Activated naive CD8-positive, alpha-beta T cell treated with anti-CD3 and anti-CD28 coated beads, Interleukin-2, amount 50 U/mL, for 24 hours (primary cell): ENCODE results near the gene ACP2.

Source experiments
- ATAC-seq: fragments of 150-1000 bp; cut with Tn5 transposase; one replicate; pipeline ENCODE4 v1.10.0; 2021
- DNase-seq: peaks from one replicate; pipeline ENCODE4 v3.0.0; 2021
- H3K27ac Mint-ChIP-seq: one replicate; pipeline ENCODE4 v1.8.0; 2021; ENCODE audit warnings: mild to moderate bottlenecking, mixed read lengths
- H3K27me3 Mint-ChIP-seq: one replicate; pipeline ENCODE4 v1.8.0; 2021; ENCODE audit warnings: mixed read lengths
- H3K36me3 Mint-ChIP-seq: one replicate; pipeline ENCODE4 v1.8.0; 2021; ENCODE audit warnings: low read depth, mixed read lengths
- H3K4me1 Mint-ChIP-seq: one replicate; pipeline ENCODE4 v1.8.0; 2021; ENCODE audit warnings: mixed read lengths
- H3K4me3 Mint-ChIP-seq: one replicate; pipeline ENCODE4 v1.8.0; 2021; ENCODE audit warnings: mild to moderate bottlenecking, moderate library complexity, mixed read lengths
- H3K9me3 Mint-ChIP-seq: one replicate; pipeline ENCODE4 v1.8.0; 2021; ENCODE audit warnings: mixed read lengths

The ACP2 gene

DNA sequence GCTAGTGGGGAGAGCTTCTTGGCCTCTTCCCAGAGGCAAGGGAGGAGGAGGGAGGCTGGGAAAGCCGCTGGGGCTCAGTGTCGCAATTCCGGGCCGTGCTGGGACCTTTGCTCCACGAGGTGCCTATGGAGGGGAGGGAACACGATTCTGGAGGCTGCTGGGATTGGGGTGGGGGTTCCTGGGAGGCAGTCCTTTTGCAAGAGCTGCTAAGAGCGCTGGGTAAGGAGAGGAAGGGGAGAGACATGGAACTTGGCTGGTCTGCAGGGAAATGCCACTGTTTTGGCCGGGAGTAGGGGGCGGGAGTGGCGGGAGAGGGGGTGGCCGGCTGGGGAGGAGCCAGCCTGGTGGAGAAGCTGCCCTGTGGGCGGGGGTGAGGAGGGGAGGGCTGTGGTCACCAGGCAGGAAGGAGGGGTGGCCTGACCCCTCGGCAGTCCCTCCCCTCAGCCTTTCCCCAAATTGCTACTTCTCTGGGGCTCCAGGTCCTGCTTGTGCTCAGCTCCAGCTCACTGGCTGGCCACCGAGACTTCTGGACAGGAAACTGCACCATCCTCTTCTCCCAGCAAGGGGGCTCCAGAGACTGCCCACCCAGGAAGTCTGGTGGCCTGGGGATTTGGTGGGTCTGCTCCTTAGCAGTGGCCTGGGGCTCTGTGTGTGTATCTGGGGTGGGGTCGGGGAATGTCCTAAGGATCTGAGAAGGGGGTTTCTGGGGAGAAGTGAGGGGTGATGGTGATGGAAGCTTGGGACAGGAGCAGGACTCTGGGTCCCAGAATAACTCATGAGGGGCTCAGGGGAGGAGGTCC lies 9.1 kb upstream of the ACP2 start, which contains the start of gene NR1H3:
Gene NR1H3, plus strand, starts transcription at position 480 of the 800 bp plus-strand sequence. CDS start 1,221 bp downstream, outside the sequence.
- Mint-ChIP-seq H3K4me1 (peaks cover 11% of the 10 kb centered on the region), H3K36me3 (no peaks in the 10 kb centered on the region), H3K27me3 (no peaks in the 10 kb centered on the region), H3K4me3 (no peak within 1 kb of the TSS), H3K27ac (no peak within 1 kb of the TSS), H3K9me3 (no peaks in the 10 kb centered on the region)
- ATAC-seq (peak; percentile 35), DNase-seq (no peak)

DNA sequence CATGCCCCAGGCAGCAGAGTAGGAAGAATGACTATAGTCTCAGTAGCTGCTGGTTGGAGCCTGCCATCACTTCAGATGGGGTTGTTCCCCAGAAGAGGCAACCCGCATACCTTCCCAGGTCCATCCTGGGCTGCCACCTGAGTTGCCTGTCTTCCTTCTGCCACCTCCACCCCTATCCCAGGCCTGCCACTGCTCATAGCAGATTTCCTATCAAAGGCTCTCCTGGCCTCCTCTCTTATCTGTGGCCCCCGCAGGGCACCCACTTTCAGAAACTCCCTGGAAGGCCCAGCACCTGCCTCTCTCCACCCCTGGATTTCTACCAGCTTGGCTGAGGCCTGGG lies 8.5 kb upstream of the ACP2 start:
- H3K4me3 Mint-ChIP-seq = no peak overlapping the region
- H3K4me1 Mint-ChIP-seq = peaks cover 11% of the 10 kb centered on the region
- H3K27me3 Mint-ChIP-seq = no peaks in the 10 kb centered on the region
- no peak for ATAC-seq
- H3K27ac Mint-ChIP-seq = no peak overlapping the region
- no peaks in the 10 kb centered on the region for H3K36me3 Mint-ChIP-seq
- H3K9me3 Mint-ChIP-seq = no peaks in the 10 kb centered on the region
- no peak for DNase-seq

DNA sequence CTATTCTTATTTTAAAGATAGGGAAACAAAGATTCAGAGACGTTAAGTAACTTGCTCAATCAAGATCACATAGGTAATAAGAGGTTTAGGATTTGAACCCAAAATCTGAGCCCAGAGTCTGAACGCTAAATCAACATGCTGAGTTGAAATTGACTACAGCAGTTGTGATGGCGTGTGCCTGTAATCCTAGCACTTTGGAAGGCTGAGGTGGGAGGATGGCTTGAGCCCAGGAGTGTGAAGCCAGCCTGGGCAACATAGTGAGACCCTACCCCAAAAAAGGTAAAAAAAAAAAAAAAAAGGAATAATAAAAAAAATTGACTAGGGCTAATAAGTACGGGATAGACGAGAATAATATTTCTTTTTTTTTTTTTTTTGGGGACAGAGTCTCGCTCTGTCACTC lies 7.8 kb upstream of the ACP2 start:
- Mint-ChIP-seq H3K27ac (no peak overlapping the region), H3K4me1 (peaks cover 11% of the 10 kb centered on the region)

DNA sequence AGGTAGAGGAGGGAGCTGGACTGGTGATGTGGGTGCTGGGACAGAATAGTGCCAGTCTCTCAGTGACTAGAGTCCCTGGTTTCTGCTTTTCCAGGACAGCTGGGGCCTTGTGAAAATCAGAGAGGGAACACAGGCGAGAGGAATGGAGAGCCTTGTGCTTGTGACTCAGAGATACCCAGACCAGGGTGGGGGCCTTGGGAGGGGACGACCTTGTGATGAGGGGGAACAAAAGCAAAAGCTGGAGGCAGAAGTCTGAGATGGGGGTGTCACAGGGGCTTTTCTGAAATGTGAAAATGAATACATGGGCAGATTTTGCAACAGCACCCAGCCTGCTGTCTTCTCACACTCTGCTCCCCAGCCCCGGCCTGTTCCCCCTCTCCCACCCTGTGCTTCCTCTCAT lies 5.8 kb upstream of the ACP2 start:
- DNase-seq (no peak), ATAC-seq (no peak)
- no peaks in the 10 kb centered on the region for H3K27me3 Mint-ChIP-seq
- no peaks in the 10 kb centered on the region for H3K36me3 Mint-ChIP-seq
- H3K27ac Mint-ChIP-seq = peak overlapping the region; percentile 14
- H3K9me3 Mint-ChIP-seq = no peaks in the 10 kb centered on the region
- H3K4me3 Mint-ChIP-seq = no peak overlapping the region
- peaks cover 16% of the 10 kb centered on the region for H3K4me1 Mint-ChIP-seq

More for the DNA sequence above, 7.8 kb upstream of the ACP2 start:
- ATAC-seq = no peak
- DNase-seq = no peak
- Mint-ChIP-seq H3K36me3 (no peaks in the 10 kb centered on the region), H3K27me3 (no peaks in the 10 kb centered on the region), H3K9me3 (no peaks in the 10 kb centered on the region), H3K4me3 (no peak overlapping the region)

DNA sequence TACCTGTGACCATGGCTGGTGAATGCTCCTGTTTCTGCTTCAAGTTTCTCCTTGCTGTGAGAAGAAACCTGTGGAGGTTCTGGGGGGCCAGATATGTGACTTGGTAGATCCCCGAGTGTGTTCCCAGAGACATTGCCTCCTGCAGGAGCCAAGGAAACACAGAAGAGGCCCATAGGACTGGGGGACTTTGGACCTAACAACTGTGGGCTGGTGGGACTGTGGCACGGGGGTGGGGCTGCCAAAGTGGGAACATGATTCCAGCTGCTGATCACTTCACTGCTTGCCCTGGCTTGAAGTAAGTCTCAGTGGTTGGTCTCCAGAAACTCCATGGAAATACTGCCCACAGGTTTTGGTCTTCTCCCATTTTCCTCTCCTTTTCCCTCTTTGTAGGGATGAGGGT lies 5.0 kb upstream of the ACP2 start:
- ATAC-seq (no peak), DNase-seq (no peak)
- Mint-ChIP-seq H3K9me3 (no peaks in the 10 kb centered on the region), H3K36me3 (no peaks in the 10 kb centered on the region), H3K27me3 (no peaks in the 10 kb centered on the region), H3K4me1 (peaks cover 16% of the 10 kb centered on the region), H3K4me3 (no peak overlapping the region), H3K27ac (no peak overlapping the region)

DNA sequence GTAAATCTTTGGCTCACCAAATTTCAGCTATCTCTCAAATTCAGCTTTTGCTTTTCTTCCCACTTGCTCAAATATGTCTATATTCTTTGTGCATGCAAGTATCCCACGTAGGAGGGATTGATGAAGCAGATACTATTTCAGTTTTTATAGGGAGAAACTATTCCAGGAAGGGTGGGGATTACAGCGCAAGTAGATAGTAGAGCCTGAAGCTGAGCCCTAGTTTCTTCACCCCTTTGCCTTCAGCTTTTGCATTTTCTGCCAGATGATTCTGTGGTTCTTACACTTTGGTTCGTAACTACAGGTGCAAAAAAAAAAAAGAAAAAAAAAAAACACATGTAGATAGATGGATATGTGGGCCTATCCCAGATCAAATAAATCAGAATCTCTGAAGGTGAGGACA lies 3.1 kb upstream of the ACP2 start:
- H3K27me3 Mint-ChIP-seq = no peaks in the 10 kb centered on the region
- ATAC-seq = no peak
- no peak overlapping the region for H3K4me3 Mint-ChIP-seq
- H3K36me3 Mint-ChIP-seq = no peaks in the 10 kb centered on the region
- no peaks in the 10 kb centered on the region for H3K9me3 Mint-ChIP-seq
- peaks cover 22% of the 10 kb centered on the region for H3K4me1 Mint-ChIP-seq
- no peak for DNase-seq
- no peak overlapping the region for H3K27ac Mint-ChIP-seq

DNA sequence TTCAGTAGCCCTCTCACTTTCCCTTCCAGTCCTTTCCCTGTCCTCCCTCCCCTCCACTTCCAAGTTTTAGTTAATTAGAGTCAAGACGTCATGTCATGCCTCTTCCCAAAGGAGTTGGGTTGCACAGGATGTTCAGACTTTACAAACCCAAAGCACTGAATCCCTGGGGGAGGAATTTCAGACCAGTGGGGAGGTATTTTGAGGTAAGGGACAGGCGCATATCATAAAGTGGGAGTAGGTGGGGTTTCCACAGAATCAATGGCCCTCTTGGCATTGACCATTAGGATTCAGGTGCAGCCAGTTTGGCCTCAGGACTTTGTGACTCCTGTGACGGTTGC lies 733 bp upstream of the ACP2 start:
- H3K27me3 Mint-ChIP-seq = no peaks in the 10 kb centered on the region
- DNase-seq (no peak), ATAC-seq (no peak)
- peak overlapping the region; percentile 90 for H3K4me3 Mint-ChIP-seq
- peaks cover 22% of the 10 kb centered on the region for H3K4me1 Mint-ChIP-seq
- peaks cover 4% of the 10 kb centered on the region for H3K36me3 Mint-ChIP-seq
- H3K9me3 Mint-ChIP-seq = no peaks in the 10 kb centered on the region
- peak overlapping the region; percentile 93 for H3K27ac Mint-ChIP-seq

DNA sequence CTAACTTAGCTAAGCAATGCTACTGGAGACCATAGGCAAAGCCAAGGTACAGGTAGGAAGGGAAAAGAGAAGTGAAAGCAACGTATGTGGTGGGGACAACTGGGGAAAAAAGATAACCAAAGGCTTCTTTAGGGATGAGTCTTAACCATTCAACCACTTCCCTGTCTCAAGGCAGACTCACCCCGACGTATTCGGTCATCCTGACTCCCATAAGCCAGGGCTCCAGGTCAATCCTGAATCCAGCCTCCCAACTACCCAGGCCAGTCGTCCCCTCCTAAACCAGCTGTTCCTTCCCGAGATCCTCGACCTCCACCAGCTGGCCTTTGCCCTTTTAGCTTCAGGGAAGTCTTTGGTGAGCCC lies 330 bp downstream of the ACP2 start:
- Mint-ChIP-seq H3K9me3 (no peaks in the 10 kb centered on the region), H3K4me3 (peak overlapping the region; percentile 90), H3K36me3 (peaks cover 8% of the 10 kb centered on the region), H3K27ac (peak overlapping the region; percentile 93), H3K4me1 (peaks cover 22% of the 10 kb centered on the region), H3K27me3 (no peaks in the 10 kb centered on the region)
- ATAC-seq = peak; percentile 27
- no peak for DNase-seq

DNA sequence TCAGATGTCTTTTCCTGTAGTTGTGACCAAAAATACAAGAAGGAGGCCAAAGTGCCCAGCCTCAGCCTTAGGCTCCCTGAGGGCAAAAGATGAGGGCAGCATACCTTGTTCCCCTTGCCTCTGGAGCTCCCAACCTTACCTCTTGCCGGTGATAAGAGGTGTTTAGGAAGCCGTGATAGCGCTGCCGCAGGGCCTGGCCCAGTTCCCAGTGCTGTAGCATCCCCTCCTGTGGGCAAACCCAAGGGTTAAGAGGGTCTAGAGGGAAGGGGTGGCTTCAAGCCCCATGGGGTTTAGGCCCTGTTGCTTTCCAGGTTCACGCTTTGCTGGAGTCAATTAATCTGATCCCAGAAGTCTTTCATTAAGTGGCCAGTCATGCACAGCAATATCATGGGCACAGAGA lies 1.1 kb downstream of the ACP2 start:
- peaks cover 8% of the 10 kb centered on the region for H3K36me3 Mint-ChIP-seq
- no peaks in the 10 kb centered on the region for H3K9me3 Mint-ChIP-seq
- peak overlapping the region; percentile 14 for H3K27ac Mint-ChIP-seq
- DNase-seq = no peak
- peak overlapping the region; percentile 90 for H3K4me3 Mint-ChIP-seq
- no peaks in the 10 kb centered on the region for H3K27me3 Mint-ChIP-seq
- no peak for ATAC-seq
- H3K4me1 Mint-ChIP-seq = peaks cover 22% of the 10 kb centered on the region

DNA sequence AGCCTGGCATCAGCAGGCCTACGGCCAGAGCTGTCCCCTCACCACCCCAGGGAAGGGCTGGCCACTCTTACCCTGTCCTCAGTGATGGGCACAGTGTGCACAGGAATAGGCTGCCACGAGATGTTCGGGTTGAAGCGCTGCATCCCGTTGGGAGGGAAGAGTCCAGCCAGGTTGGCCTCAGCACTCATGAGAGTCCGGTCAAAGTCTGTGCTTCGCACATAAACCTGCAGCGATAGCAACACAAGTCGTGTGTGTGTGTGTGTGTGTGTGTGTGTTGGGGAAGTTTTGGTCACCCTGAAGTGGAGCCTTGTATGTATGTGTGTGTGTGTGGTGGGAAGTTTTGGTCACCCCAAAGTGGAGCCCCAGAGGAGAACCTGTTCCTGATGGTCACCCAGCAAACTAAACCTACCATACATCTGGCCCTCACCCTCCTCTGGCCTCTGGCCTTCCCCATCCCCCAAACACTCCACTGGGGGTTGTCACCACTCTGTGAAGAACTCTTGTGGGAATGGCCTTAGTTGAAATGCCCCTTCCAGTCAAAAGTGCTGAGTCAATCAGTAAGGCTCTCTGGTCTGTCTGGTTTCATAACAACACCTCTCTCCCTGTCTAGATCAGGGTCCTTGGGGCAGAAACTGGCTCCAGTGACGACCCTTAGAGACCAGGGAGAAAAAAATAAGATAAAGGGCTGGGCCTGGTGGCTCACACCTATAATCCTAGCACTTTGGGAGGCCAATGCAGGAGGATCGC lies 2.8 kb downstream of the ACP2 start:
- no peaks in the 10 kb centered on the region for H3K27me3 Mint-ChIP-seq
- no peak for ATAC-seq
- H3K27ac Mint-ChIP-seq = no peak overlapping the region
- DNase-seq = no peak
- peaks cover 21% of the 10 kb centered on the region for H3K36me3 Mint-ChIP-seq
- no peaks in the 10 kb centered on the region for H3K9me3 Mint-ChIP-seq
- no peak overlapping the region for H3K4me3 Mint-ChIP-seq
- peaks cover 22% of the 10 kb centered on the region for H3K4me1 Mint-ChIP-seq

DNA sequence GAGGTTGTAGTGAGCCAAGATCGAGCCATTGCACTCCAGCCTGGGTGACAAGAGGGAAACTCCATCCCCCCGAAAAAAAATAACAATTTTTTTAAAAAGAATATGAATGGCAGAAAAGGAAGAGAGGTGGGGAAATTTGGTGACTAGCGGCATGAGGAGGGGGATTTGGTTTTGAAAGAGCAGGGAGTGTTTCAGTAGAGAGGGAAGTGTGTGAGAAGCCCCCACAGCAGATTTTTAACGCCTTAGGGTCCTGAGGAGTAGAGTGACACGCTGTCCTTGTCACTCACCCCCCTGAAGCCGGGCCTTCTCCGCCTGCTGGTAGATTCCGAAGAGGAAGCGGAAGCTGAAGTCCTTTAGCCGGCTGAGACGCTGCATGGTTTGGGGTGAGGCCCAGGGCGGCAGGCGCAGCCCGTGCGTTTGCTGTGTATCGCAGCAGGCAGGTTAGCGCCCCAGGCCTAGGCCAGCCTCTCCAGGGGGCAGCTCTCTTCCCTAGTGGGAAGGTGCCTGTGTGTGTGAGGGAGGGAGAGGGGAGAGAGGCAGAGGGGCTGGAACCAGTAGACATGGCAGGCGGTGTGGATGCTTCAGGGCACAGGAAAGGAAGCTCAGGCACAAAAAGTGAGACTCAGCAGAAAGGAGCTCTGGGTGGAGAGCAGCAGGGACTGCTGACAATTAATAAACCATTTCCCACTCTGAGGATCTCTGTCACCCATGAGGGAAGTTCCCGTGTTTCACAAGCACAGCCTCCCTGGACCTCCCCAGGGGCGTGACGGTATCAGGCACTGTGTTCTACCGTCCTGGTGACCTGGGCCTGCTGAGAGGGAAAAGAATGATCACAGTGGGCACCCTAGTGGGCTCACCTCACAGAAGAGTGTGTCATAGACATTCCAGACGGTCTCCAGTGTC lies 3.9 kb downstream of the ACP2 start:
- no peaks in the 10 kb centered on the region for H3K27me3 Mint-ChIP-seq
- no peaks in the 10 kb centered on the region for H3K9me3 Mint-ChIP-seq
- no peak for ATAC-seq
- DNase-seq = no peak
- no peak overlapping the region for H3K4me3 Mint-ChIP-seq
- H3K4me1 Mint-ChIP-seq = peaks cover 18% of the 10 kb centered on the region
- no peak overlapping the region for H3K27ac Mint-ChIP-seq
- H3K36me3 Mint-ChIP-seq = peaks cover 31% of the 10 kb centered on the region

DNA sequence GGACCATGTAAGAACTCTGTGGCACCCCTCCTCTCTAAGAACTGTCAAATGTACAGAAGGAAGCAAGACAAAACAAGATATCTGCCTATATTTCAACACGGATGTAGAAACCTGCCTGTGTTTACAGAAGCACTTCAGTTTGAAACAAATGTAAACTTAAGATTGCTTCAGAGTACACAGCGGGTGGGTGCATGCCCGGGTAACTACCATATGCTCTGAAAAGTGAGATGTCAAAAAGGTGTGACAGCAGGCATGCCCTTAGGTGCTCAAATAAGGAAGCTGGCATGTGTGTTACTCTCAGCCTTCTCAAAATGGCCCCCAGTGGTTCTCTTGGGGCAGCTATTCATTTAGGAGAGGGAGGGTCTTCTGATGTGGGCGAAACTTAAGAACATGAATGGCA lies 5.2 kb downstream of the ACP2 start:
- ATAC-seq (no peak), DNase-seq (no peak)
- Mint-ChIP-seq H3K36me3 (peaks cover 41% of the 10 kb centered on the region), H3K4me1 (peaks cover 13% of the 10 kb centered on the region), H3K27me3 (no peaks in the 10 kb centered on the region), H3K9me3 (no peaks in the 10 kb centered on the region), H3K27ac (no peak overlapping the region), H3K4me3 (no peak overlapping the region)

DNA sequence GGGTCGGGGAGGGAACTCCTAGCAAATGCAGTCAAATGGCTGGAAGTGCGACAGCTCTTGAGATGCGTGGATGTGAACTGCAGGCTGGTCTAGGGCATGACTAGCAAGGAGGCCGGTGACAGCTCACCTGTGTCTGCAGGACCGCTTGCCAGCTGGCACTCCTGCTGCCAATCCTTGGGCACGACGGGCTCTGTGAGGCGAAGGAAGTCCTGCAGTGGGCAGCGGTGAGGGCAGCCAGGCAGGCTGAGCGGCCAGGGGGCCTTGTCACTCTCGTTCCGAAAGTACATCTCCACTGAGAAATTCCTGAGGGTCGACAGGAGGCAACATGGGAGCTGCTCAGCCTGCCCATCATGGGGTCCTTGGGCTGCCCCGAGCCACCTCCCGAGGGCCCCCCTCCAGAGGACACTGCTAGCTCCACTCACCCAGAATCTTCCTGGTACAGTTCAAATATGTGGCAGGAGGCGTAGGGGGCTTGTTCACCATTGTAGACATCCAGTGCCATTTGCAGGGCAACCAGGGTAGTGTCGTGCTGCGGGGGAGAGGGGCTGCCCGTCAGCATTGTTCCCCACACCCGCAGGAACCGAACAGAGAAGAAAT lies 5.9 kb downstream of the ACP2 start:
- DNase-seq (no peak), ATAC-seq (peak; percentile 8)
- Mint-ChIP-seq H3K36me3 (peaks cover 47% of the 10 kb centered on the region), H3K4me1 (peaks cover 7% of the 10 kb centered on the region), H3K4me3 (peak overlapping the region; percentile 7), H3K27ac (no peak overlapping the region), H3K9me3 (no peaks in the 10 kb centered on the region), H3K27me3 (no peaks in the 10 kb centered on the region)

DNA sequence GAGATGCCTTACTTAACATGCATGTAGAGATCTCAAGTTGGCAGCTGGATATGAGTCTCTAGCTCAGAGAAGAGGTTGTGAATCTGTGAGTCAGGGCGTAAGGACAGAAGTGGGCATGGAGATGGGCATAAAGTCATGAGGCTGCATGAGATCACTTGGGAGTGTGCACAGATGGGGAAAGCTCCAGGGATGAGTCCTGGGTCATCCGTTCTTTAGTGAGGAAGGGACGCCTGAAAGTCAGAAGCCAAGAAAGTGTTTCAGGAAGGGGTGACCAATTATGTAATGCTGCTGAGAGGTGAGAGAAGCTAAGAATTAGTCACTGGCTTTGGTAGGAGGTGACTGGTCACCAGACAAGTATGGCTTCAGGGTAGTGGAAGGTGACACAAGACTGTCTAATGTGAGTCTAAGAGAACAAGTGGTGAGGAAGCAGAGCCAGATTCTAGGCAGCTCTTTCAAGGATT lies 6.7 kb downstream of the ACP2 start:
- ATAC-seq = peak; percentile 26
- peak overlapping the region; percentile 32 for H3K27ac Mint-ChIP-seq
- peaks cover 53% of the 10 kb centered on the region for H3K36me3 Mint-ChIP-seq
- H3K9me3 Mint-ChIP-seq = no peaks in the 10 kb centered on the region
- no peaks in the 10 kb centered on the region for H3K27me3 Mint-ChIP-seq
- peaks cover 3% of the 10 kb centered on the region for H3K4me1 Mint-ChIP-seq
- DNase-seq = no peak
- no peak overlapping the region for H3K4me3 Mint-ChIP-seq
